Keratinocyte (primary cell): ENCODE results near the gene SLC7A7.
"Not testable (repeated sequence)": the region's sequence is repeated elsewhere in the genome, so short reads cannot be mapped to it uniquely, and the experiment has no call there.

Source experiments
- CTCF ChIP-seq, 3 experiments: IDR thresholded peaks in 1 of 3; conservative IDR thresholded peaks in 1 of 3; optimal IDR thresholded peaks in 1 of 3; 2 replicates in 2 of 3; 3 replicates in 1 of 3; pipeline versions ENCODE3 to v1.5.1; 2011; ENCODE audit warnings: low read length in 3 of 3, mild to moderate bottlenecking in 3 of 3, moderate library complexity in 2 of 3, control low read depth in 1 of 3, inconsistent platforms in 1 of 3; ENCODE audit not compliant: insufficient read depth in 2 of 3; ENCODE audit errors: extremely low read depth in 1 of 3
- EZH2 ChIP-seq: IDR thresholded peaks from one replicate; pipeline ENCODE4 v1.6.1; 2012; ENCODE audit warnings: inconsistent platforms, mild to moderate bottlenecking, low read length, moderate library complexity

GRCh38 chr14:22860377-22860776 is 45.1 kb upstream of the SLC7A7 start:
- not testable (repeated sequence) for TF ChIP-seq CTCF (optimal IDR thresholded peaks at IDR 0.05 in 1 of 3, IDR thresholded peaks at IDR 0.05 in 1 of 3, conservative IDR thresholded peaks at IDR 0.05 in 1 of 3; ENCODE audit: extremely low read depth in 1 of 3, insufficient read depth in 2 of 3, low read length in 3 of 3); EZH2
